Thyroid gland (tissue), 4 donors: ENCODE results near the gene MEAK7.

Experiments
- CTCF ChIP-seq, 6 experiments: fragments of 200-600 bp in 3 of 6; fragments of 450-650 bp in 3 of 6; sonication (generic) in 3 of 6; IDR thresholded peaks; one replicate each; pipeline ENCODE4 v1.5.1; 2016 to 2019; ENCODE audit warnings: antibody characterized with exemption in 6 of 6, mild to moderate bottlenecking in 2 of 6, inconsistent platforms in 1 of 6, moderate library complexity in 1 of 6
- POLR2A ChIP-seq, 2 donors: fragments of 450-650 bp; IDR thresholded peaks; one replicate each; pipeline ENCODE4 v1.6.1; 2017; ENCODE audit warnings: antibody characterized with exemption in 2 of 2, mild to moderate bottlenecking in 2 of 2, moderate library complexity in 1 of 2

- no peak for TF ChIP-seq CTCF (IDR thresholded peaks at IDR 0.05)
- TF ChIP-seq POLR2A (IDR thresholded peaks at IDR 0.05), result no peak
Observed at GRCh38 chr16:84524346-84524920, 20.0 kb upstream of the MEAK7 start.
